Left ventricle myocardium inferior (tissue), 1 donor: Measurements from ENCODE around the gene SMARCD1. TPM values are rescaled to one million over a fixed set of nuclear protein-coding genes. Genes with fewer than 3 reads are reported as not detected.
"Not testable (repeated sequence)": the region's sequence is repeated elsewhere in the genome, so short reads cannot be mapped to it uniquely, and the experiment has no call there.

ENCODE experiments used
- DNase-seq: peaks from one replicate; pipeline ENCODE4 v3.0.0-alpha.2; 2020
- H3K27ac ChIP-seq: fragments of 200-600 bp; replicated peaks from 2 replicates; pipeline ENCODE4 v1.8.0; 2021
- H3K27me3 ChIP-seq: fragments of 200-600 bp; 2 replicates; pipeline ENCODE4 v1.8.0; 2021; ENCODE audit warnings: low read depth
- H3K36me3 ChIP-seq: fragments of 200-600 bp; 2 replicates; pipeline ENCODE4 v1.8.0; 2021
- H3K4me1 ChIP-seq: fragments of 200-600 bp; 2 replicates; pipeline ENCODE4 v1.8.0; 2021
- H3K4me3 ChIP-seq: fragments of 200-600 bp; 2 replicates; pipeline ENCODE4 v1.8.0; 2021; ENCODE audit warnings: mild to moderate bottlenecking, moderate library complexity
- H3K9me3 ChIP-seq: fragments of 200-600 bp; replicated peaks from 2 replicates; pipeline ENCODE4 v1.8.0; 2021
- CTCF ChIP-seq: fragments of 200-600 bp; IDR thresholded peaks from 2 replicates; pipeline ENCODE4 v1.8.0; 2021; ENCODE audit warnings: antibody characterized with exemption, mild to moderate bottlenecking, borderline replicate concordance
- intact Hi-C: fragments of 100-400 bp; cut with micrococcal nuclease; formaldehyde crosslinking; loops from one replicate; pipeline ENCODE4 v1.11.0; 2022
- total RNA-seq: library from RNA; stranded (reverse); fragmentation: NEBNext Ultra II Directional; extraction: Animal tissue kit (Norgen Biotek cat#: 25700); gene quantifications from one replicate; pipeline ENCODE4 v1.2.1, GENCODE V29; 2021
- donor health status: DM: no; HTN: yes; CAD: no; lungs with severe emphysema.

SMARCD1 gene
- total RNA-seq, 1 donor from 2014 or later: 15.4 TPM

- intact Hi-C loops: no loop called here
- no peaks in the 10 kb centered on the region for H3K36me3 ChIP-seq
- peaks cover 26% of the 10 kb centered on the region for H3K4me1 ChIP-seq
- no peak for TF ChIP-seq CTCF
- peaks cover 7% of the 10 kb centered on the region for H3K27me3 ChIP-seq
- no peak overlapping the region for H3K4me3 ChIP-seq
- no peak overlapping the region for H3K27ac ChIP-seq
- no peak for DNase-seq
- no peaks in the 10 kb centered on the region for H3K9me3 ChIP-seq
Measured at GRCh38 chr12:50081096-50081808, 3.9 kb upstream of the SMARCD1 start.

- intact Hi-C loops: no loop called here
- Histone ChIP-seq H3K4me3 (no peak overlapping the region), H3K27ac (no peak overlapping the region), H3K9me3 (no peaks in the 10 kb centered on the region), H3K27me3 (peaks cover 7% of the 10 kb centered on the region), H3K4me1 (peaks cover 28% of the 10 kb centered on the region), H3K36me3 (peaks cover 11% of the 10 kb centered on the region)
- DNase-seq: no peak
- no peak for TF ChIP-seq CTCF
Measured at GRCh38 chr12:50082644-50083043, 2.5 kb upstream of the SMARCD1 start.

- no peak for DNase-seq
- intact Hi-C loops: no loop called here
- Histone ChIP-seq H3K4me1 (peaks cover 35% of the 10 kb centered on the region), H3K36me3 (peaks cover 16% of the 10 kb centered on the region), H3K27me3 (peaks cover 7% of the 10 kb centered on the region), H3K4me3 (no peak overlapping the region), H3K9me3 (no peaks in the 10 kb centered on the region), H3K27ac (no peak overlapping the region)
- TF ChIP-seq CTCF: no peak
Measured at GRCh38 chr12:50083301-50083700, 1.8 kb upstream of the SMARCD1 start.

DNA sequence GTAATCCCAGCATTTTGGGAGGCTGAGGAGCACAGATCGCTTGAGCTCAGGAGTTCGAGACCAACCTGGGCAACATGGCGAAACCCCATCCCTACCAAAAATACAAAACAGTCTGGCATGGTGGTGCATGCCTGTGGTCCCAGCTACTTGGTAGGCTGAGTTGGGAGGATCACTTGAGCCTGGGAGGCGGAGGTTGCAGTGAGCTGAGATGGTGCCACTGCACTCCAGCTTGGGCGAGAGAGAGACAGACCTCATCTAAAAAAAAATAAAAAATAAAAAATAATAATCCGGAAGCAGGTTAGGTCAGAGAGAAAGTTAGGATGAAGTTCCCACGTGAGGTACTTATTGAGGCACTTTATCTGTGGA lies 750 bp upstream of the SMARCD1 start:
- H3K4me3 ChIP-seq: peak overlapping the region; percentile 98
- H3K4me1 ChIP-seq: peaks cover 41% of the 10 kb centered on the region
- intact Hi-C loops: not testable (repeated sequence)

GRCh38 chr12:50085615-50086072 lies 502 bp downstream of the SMARCD1 start:
- H3K27me3 ChIP-seq: peaks cover 5% of the 10 kb centered on the region
- H3K36me3 ChIP-seq: peaks cover 40% of the 10 kb centered on the region
- H3K9me3 ChIP-seq: no peaks in the 10 kb centered on the region
- H3K4me1 ChIP-seq: peaks cover 41% of the 10 kb centered on the region
- H3K4me3 ChIP-seq: peak overlapping the region; percentile 98
- DNase-seq: no peak
- intact Hi-C loops: no loop called here
- H3K27ac ChIP-seq: peak overlapping the region; percentile 100
- no peak for TF ChIP-seq CTCF

More for the DNA sequence above, 750 bp upstream of the SMARCD1 start:
- Histone ChIP-seq H3K36me3 (peaks cover 27% of the 10 kb centered on the region), H3K27ac (peak overlapping the region; percentile 100)
- H3K27me3 ChIP-seq, DNase-seq, H3K9me3 ChIP-seq: not testable (repeated sequence)

DNA sequence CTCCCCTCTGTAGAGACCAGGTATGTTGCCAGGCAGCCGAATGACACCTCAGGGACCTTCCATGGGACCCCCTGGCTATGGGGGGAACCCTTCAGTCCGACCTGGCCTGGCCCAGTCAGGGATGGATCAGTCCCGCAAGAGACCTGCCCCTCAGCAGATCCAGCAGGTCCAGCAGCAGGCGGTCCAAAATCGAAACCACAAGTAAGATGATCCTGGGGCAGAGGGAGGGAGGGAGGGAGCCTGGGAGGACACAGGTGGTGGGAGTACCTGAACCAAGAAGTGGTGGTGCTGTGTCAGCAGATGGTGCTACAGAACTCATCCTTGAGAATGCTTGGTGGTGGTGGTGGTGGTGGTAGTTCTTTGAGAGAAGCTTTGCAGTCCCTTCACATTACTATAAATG lies 1.0 kb downstream of the SMARCD1 start:
- Histone ChIP-seq H3K9me3 (no peaks in the 10 kb centered on the region), H3K27ac (peak overlapping the region; percentile 100), H3K4me1 (peaks cover 37% of the 10 kb centered on the region), H3K36me3 (peaks cover 45% of the 10 kb centered on the region), H3K4me3 (peak overlapping the region; percentile 98), H3K27me3 (peaks cover under 1% of the 10 kb centered on the region)
- intact Hi-C loops: no loop called here
- TF ChIP-seq CTCF: no peak
- no peak for DNase-seq
